HEK293 (cell line): ENCODE results near the gene TBL1X.

Experiments
- CTCF ChIA-PET: fragments of 350-600 bp; formaldehyde crosslinking; extraction: SDS; loops from one replicate; lab custom pipeline; 2021; ENCODE audit warnings: antibody characterized with exemption; lab: Yijun Ruan, JAX
- POLR2A ChIA-PET: fragments of 300-600 bp; formaldehyde crosslinking; extraction: SDS; loops from one replicate; lab custom pipeline; 2020; ENCODE audit warnings: antibody characterized with exemption, inconsistent platforms; lab: Yijun Ruan, JAX
- H3K27ac ChIP-seq: fragments of 200-500 bp; sonication (Bioruptor generic); 2 replicates; pipeline ENCODE4 v1.5.1; 2014; ENCODE audit warnings: low read depth, low read length, control low read depth, inconsistent platforms; ENCODE audit errors: extremely low read depth
- H3K36me3 ChIP-seq, 2 experiments: fragments of 200-500 bp in 1 of 2; sonication (Bioruptor generic) in 1 of 2; 1 replicate in 1 of 2; 2 replicates in 1 of 2; pipeline ENCODE4 v1.5.1; 2014 to 2017; ENCODE audit warnings: inconsistent platforms in 2 of 2, low read length in 2 of 2; ENCODE audit not compliant: control insufficient read depth in 2 of 2, insufficient read depth in 1 of 2
- H3K4me1 ChIP-seq: fragments of 200-500 bp; sonication (Bioruptor generic); 2 replicates; pipeline ENCODE4 v1.5.1; 2014; ENCODE audit warnings: mild to moderate bottlenecking, low read length, inconsistent platforms; ENCODE audit not compliant: control insufficient read depth, insufficient read depth
- H3K4me3 ChIP-seq: 2 replicates; pipeline ENCODE4 v1.5.1; 2011; ENCODE audit warnings: low read depth, mild to moderate bottlenecking, control low read depth, low read length, moderate library complexity
- H3K9me3 ChIP-seq: fragments of 200-500 bp; sonication (Bioruptor generic); 2 replicates; pipeline ENCODE4 v1.5.1; 2014; ENCODE audit warnings: low read depth, low read length, inconsistent platforms; ENCODE audit not compliant: control insufficient read depth, insufficient read depth
- CTCF ChIP-seq: fragments of 450-650 bp; formaldehyde crosslinking; IDR thresholded peaks from 2 replicates; pipeline ENCODE4 v1.5.1; 2016; ENCODE audit warnings: missing biosample characterization, missing genetic modification characterization
- GFI1B ChIP-seq: fragments of 450-650 bp; formaldehyde crosslinking; IDR thresholded peaks from 2 replicates; pipeline ENCODE4 v1.5.1; 2016; ENCODE audit warnings: missing biosample characterization, missing genetic modification characterization
- HOXC10 ChIP-seq: sonication (generic); formaldehyde crosslinking; IDR thresholded peaks from 2 replicates; pipeline ENCODE4 v1.8.1; 2023; ENCODE audit warnings: mild to moderate bottlenecking, missing genetic modification reagents
- RBAK ChIP-seq: fragments of 450-650 bp; formaldehyde crosslinking; IDR thresholded peaks from 2 replicates; pipeline ENCODE4 v1.5.1; 2016; ENCODE audit warnings: missing biosample characterization, missing genetic modification characterization
- SP2 ChIP-seq: fragments of 450-650 bp; formaldehyde crosslinking; IDR thresholded peaks from 2 replicates; pipeline ENCODE4 v1.5.1; 2016; ENCODE audit warnings: missing biosample characterization, missing genetic modification characterization
- ZFP69B ChIP-seq: fragments of 450-650 bp; formaldehyde crosslinking; IDR thresholded peaks from 2 replicates; pipeline ENCODE4 v1.5.1; 2016; ENCODE audit warnings: missing biosample characterization, missing genetic modification characterization
- ZNF146 ChIP-seq: fragments of 450-650 bp; formaldehyde crosslinking; IDR thresholded peaks from 2 replicates; pipeline ENCODE4 v1.5.1; 2016; ENCODE audit warnings: missing biosample characterization, missing genetic modification characterization
- ZNF19 ChIP-seq: fragments of 450-650 bp; formaldehyde crosslinking; IDR thresholded peaks from 2 replicates; pipeline ENCODE4; 2016; ENCODE audit warnings: missing biosample characterization, missing genetic modification characterization, low read depth
- ZNF202 ChIP-seq: fragments of 450-650 bp; formaldehyde crosslinking; IDR thresholded peaks from 2 replicates; pipeline ENCODE4 v1.5.1; 2016; ENCODE audit warnings: missing biosample characterization, missing genetic modification characterization, borderline replicate concordance
- ZNF221 ChIP-seq: fragments of 450-650 bp; formaldehyde crosslinking; IDR thresholded peaks from 2 replicates; pipeline ENCODE4 v1.5.1; 2017; ENCODE audit warnings: missing biosample characterization, missing genetic modification characterization, borderline replicate concordance
- ZNF707 ChIP-seq: fragments of 450-650 bp; formaldehyde crosslinking; IDR thresholded peaks from 2 replicates; pipeline ENCODE4 v1.5.1; 2016; ENCODE audit warnings: missing biosample characterization, missing genetic modification characterization
- TF ChIP-seq, protein P1 (sequence below): fragments of 450-650 bp; formaldehyde crosslinking; IDR thresholded peaks from 2 replicates; pipeline ENCODE4 v1.5.1; 2016; ENCODE audit warnings: missing biosample characterization, missing genetic modification characterization
- TF ChIP-seq, protein P2 (sequence below): fragments of 450-650 bp; formaldehyde crosslinking; IDR thresholded peaks from 2 replicates; pipeline ENCODE4 v1.5.1; 2016; ENCODE audit warnings: missing biosample characterization, missing genetic modification characterization
- TF ChIP-seq, protein P3 (sequence below): fragments of 450-650 bp; formaldehyde crosslinking; IDR thresholded peaks from 2 replicates; pipeline ENCODE4 v1.5.1; 2017; ENCODE audit warnings: missing biosample characterization, missing genetic modification characterization
- TF ChIP-seq, protein P4 (sequence below): fragments of 450-650 bp; formaldehyde crosslinking; IDR thresholded peaks from 2 replicates; pipeline ENCODE4 v1.5.1; 2016; ENCODE audit warnings: missing biosample characterization, missing genetic modification characterization

The TBL1X gene

GRCh38 chrX:9706421-9706820 is 241.6 kb downstream of the TBL1X start:
- CTCF ChIA-PET = no interaction called here
- TF ChIP-seq ZNF202 (tag by site-specific recombination) (no peak), ZNF221 (tag by site-specific recombination) (no peak), ZNF146 (no peak), SP2 (tag by site-specific recombination) (no peak), ZFP69B (tag by site-specific recombination) (no peak), HOXC10 (no peak), ZNF19 (tag by site-specific recombination) (no peak)
- TF ChIP-seq, protein P1, sequence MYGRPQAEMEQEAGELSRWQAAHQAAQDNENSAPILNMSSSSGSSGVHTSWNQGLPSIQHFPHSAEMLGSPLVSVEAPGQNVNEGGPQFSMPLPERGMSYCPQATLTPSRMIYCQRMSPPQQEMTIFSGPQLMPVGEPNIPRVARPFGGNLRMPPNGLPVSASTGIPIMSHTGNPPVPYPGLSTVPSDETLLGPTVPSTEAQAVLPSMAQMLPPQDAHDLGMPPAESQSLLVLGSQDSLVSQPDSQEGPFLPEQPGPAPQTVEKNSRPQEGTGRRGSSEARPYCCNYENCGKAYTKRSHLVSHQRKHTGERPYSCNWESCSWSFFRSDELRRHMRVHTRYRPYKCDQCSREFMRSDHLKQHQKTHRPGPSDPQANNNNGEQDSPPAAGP = no peak
- no peak overlapping the region for H3K27ac ChIP-seq
- H3K9me3 ChIP-seq = no peaks in the 10 kb centered on the region
- H3K4me3 ChIP-seq = no peak overlapping the region
- no peaks in the 10 kb centered on the region for H3K4me1 ChIP-seq
- POLR2A ChIA-PET = no interaction called here
- peaks cover 0 to 38% of the 10 kb centered on the region in 2 experiments; a peak in 2 of 3 replicates for H3K36me3 ChIP-seq

GRCh38 chrX:9707306-9708033 is 242.6 kb downstream of the TBL1X start:
- peaks cover 0 to 41% of the 10 kb centered on the region in 2 experiments; a peak in 2 of 3 replicates for H3K36me3 ChIP-seq
- H3K4me1 ChIP-seq = no peaks in the 10 kb centered on the region
- no peaks in the 10 kb centered on the region for H3K9me3 ChIP-seq
- no peak overlapping the region for H3K4me3 ChIP-seq
- TF ChIP-seq CTCF = no peak
- no peak for TF ChIP-seq ZNF707 (tag by site-specific recombination)
- TF ChIP-seq GFI1B (tag by site-specific recombination) = no peak
- TF ChIP-seq RBAK (tag by site-specific recombination) = no peak
- TF ChIP-seq, protein P2, sequence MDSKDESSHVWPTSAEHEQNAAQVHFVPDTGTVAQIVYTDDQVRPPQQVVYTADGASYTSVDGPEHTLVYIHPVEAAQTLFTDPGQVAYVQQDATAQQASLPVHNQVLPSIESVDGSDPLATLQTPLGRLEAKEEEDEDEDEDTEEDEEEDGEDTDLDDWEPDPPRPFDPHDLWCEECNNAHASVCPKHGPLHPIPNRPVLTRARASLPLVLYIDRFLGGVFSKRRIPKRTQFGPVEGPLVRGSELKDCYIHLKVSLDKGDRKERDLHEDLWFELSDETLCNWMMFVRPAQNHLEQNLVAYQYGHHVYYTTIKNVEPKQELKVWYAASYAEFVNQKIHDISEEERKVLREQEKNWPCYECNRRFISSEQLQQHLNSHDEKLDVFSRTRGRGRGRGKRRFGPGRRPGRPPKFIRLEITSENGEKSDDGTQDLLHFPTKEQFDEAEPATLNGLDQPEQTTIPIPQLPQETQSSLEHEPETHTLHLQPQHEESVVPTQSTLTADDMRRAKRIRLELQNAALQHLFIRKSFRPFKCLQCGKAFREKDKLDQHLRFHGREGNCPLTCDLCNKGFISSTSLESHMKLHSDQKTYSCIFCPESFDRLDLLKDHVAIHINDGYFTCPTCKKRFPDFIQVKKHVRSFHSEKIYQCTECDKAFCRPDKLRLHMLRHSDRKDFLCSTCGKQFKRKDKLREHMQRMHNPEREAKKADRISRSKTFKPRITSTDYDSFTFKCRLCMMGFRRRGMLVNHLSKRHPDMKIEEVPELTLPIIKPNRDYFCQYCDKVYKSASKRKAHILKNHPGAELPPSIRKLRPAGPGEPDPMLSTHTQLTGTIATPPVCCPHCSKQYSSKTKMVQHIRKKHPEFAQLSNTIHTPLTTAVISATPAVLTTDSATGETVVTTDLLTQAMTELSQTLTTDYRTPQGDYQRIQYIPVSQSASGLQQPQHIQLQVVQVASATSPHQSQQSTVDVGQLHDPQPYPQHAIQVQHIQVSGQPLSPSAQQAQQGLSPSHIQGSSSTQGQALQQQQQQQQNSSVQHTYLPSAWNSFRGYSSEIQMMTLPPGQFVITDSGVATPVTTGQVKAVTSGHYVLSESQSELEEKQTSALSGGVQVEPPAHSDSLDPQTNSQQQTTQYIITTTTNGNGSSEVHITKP = no peak
- TF ChIP-seq, protein P3, sequence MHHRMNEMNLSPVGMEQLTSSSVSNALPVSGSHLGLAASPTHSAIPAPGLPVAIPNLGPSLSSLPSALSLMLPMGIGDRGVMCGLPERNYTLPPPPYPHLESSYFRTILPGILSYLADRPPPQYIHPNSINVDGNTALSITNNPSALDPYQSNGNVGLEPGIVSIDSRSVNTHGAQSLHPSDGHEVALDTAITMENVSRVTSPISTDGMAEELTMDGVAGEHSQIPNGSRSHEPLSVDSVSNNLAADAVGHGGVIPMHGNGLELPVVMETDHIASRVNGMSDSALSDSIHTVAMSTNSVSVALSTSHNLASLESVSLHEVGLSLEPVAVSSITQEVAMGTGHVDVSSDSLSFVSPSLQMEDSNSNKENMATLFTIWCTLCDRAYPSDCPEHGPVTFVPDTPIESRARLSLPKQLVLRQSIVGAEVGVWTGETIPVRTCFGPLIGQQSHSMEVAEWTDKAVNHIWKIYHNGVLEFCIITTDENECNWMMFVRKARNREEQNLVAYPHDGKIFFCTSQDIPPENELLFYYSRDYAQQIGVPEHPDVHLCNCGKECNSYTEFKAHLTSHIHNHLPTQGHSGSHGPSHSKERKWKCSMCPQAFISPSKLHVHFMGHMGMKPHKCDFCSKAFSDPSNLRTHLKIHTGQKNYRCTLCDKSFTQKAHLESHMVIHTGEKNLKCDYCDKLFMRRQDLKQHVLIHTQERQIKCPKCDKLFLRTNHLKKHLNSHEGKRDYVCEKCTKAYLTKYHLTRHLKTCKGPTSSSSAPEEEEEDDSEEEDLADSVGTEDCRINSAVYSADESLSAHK = no peak
- TF ChIP-seq, protein P4, sequence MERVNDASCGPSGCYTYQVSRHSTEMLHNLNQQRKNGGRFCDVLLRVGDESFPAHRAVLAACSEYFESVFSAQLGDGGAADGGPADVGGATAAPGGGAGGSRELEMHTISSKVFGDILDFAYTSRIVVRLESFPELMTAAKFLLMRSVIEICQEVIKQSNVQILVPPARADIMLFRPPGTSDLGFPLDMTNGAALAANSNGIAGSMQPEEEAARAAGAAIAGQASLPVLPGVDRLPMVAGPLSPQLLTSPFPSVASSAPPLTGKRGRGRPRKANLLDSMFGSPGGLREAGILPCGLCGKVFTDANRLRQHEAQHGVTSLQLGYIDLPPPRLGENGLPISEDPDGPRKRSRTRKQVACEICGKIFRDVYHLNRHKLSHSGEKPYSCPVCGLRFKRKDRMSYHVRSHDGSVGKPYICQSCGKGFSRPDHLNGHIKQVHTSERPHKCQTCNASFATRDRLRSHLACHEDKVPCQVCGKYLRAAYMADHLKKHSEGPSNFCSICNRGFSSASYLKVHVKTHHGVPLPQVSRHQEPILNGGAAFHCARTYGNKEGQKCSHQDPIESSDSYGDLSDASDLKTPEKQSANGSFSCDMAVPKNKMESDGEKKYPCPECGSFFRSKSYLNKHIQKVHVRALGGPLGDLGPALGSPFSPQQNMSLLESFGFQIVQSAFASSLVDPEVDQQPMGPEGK (tag by site-specific recombination) = no peak
- TF ChIP-seq, all 188 proteins: peak for 0
- CTCF ChIA-PET = interaction anchor here (0.7 kb wide), 1 partner anchor 164 kb away, joined by 3 read pairs; no protein-coding TSS in a partner anchor
- no peak overlapping the region for H3K27ac ChIP-seq
- POLR2A ChIA-PET = no interaction called here
